Measurements from ENCODE around the gene ARPP21. TPM values are rescaled to one million over a fixed set of nuclear protein-coding genes. Genes with fewer than 3 reads are reported as not detected.

ARPP21 gene
- total RNA-seq, 1 donor from 2014 or later, result not detected

- no peaks in the 10 kb centered on the region for H3K9me3 ChIP-seq
- peak overlapping the region; percentile 38 to 71 for H3K4me3 ChIP-seq
- DNase-seq (ENCODE audit: low spot score in 2 of 2), result no peak
- no peak overlapping the region for H3K27ac ChIP-seq
- intact Hi-C loops (cut with DNase I), result no loop called here
- H3K27me3 ChIP-seq, result no peaks in the 10 kb centered on the region
- H3K36me3 ChIP-seq, result no peaks in the 10 kb centered on the region
- peaks cover 0 to 3% of the 10 kb centered on the region in 2 donors for H3K4me1 ChIP-seq
- no peak for TF ChIP-seq CTCF (IDR thresholded peaks at IDR 0.05)
Measured at GRCh38 chr3:35638980-35639253, 408 bp upstream of the ARPP21 start.

DNA sequence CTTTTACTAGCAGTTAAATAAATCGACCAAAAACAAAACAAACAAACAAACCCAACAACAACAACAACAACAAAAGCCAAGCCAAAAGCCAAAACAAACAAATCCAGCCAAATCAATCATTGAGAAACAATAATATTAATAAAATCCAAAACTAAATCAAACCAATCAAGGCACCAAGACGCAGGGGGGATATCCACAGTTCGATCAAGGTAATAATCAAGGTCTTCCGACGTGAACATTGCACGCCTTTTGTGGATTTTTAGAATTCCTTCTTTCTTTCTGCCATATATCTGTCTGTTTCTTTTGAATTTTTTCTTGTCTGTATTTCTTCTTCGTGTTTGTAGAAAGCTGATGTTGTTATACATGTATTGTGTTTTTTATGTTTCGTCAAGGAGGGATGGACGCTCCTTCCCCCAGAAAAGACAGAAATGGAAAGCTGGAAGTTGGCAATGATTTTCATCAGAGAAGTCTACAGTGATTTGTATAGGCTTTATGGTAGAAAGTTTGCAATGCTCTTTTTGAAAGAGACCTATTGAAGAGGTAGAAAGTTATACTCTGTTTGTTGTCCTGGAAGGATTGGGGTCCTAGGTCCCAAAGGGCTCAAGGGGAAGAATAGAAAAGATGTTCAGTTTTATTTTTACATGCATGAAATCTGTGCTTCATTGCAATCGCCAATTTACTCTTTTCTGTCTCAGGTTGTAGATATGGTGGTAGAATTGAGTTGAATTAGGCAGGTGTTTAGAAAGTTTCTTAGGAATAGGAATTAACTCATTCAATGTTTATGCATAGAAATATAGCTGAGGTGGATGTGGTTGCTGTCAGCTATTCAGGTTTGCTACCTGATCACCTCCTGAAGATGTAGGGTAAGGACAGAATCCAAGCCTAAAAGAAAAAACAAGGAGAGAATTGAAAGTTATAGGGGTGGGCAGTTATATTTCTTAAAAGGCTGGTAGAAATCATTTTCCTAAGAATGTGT, 1.2 kb downstream of the ARPP21 start:
- Histone ChIP-seq H3K4me1 (peaks cover 0 to 3% of the 10 kb centered on the region in 2 donors), H3K9me3 (no peaks in the 10 kb centered on the region), H3K27me3 (no peaks in the 10 kb centered on the region), H3K27ac (no peak overlapping the region), H3K36me3 (no peaks in the 10 kb centered on the region), H3K4me3 (peak overlapping the region; percentile 38 to 71)
- DNase-seq (ENCODE audit: low spot score in 2 of 2), result no peak
- intact Hi-C loops (cut with DNase I), result no loop called here
- TF ChIP-seq CTCF (IDR thresholded peaks at IDR 0.05), result no peak

DNA sequence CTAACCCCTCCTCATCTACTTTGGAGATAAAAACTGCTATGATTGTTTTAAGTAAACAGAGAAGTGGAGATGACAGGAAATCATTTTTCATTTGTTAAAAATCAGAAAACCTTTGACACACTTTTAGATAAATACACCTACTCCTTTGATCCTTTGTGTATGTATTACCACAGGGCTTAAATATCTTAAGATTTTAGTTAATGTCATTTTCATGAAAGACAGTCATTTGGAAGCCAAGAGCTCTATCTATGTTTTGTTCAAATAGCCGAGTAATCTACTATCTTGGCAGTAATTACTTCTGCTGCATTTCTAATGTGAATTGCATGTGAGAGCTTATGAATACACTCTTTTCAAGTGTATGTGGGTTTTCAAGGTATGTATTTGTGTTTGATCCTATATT, 2.0 kb downstream of the ARPP21 start:
- Histone ChIP-seq H3K27ac (no peak overlapping the region), H3K9me3 (no peaks in the 10 kb centered on the region), H3K4me3 (peak overlapping the region in 1 of 2 donors; percentile 71), H3K36me3 (no peaks in the 10 kb centered on the region), H3K27me3 (no peaks in the 10 kb centered on the region), H3K4me1 (peaks cover 0 to 3% of the 10 kb centered on the region in 2 donors)
- intact Hi-C loops (cut with DNase I), result no loop called here
- no peak for TF ChIP-seq CTCF (IDR thresholded peaks at IDR 0.05)
- DNase-seq (ENCODE audit: low spot score in 2 of 2), result no peak

DNA sequence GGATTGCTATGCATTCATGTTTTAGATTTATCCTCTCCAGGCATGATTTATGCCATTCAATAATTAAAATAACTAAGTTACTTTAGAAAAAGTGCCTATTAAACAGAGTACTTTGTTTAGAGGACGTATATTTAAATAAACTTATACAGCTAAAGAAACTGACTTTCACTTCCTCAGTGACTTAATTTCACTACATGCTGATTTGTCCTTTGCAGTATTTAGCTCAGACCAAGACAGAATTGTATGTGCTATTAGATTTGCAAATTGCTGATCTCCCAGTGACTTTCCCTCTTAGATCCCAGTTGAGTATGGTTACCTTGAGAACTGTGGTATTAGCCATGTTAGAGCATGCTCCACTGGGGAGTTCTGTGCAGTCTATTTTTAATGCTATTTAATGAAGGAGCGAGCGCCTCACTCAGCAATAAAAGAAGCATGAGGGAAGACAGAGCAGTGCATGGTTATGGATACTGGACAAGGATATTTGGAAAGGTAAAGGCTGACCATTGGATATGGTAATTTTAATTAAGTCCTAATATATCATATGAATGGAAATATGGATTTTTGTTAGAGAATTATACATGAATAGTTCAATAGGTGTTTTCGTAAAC, 2.7 kb downstream of the ARPP21 start:
- DNase-seq (ENCODE audit: low spot score in 2 of 2), result no peak
- Histone ChIP-seq H3K27me3 (no peaks in the 10 kb centered on the region), H3K4me1 (peaks cover 0 to 3% of the 10 kb centered on the region in 2 donors), H3K9me3 (no peaks in the 10 kb centered on the region), H3K4me3 (no peak overlapping the region), H3K27ac (no peak overlapping the region), H3K36me3 (no peaks in the 10 kb centered on the region)
- no peak for TF ChIP-seq CTCF (IDR thresholded peaks at IDR 0.05)
- intact Hi-C loops (cut with DNase I), result no loop called here

- no peaks in the 10 kb centered on the region for H3K9me3 ChIP-seq
- H3K36me3 ChIP-seq, result no peaks in the 10 kb centered on the region
- no peak for DNase-seq (ENCODE audit: low spot score in 2 of 2)
- no peaks in the 10 kb centered on the region for H3K27me3 ChIP-seq
- no peak for TF ChIP-seq CTCF (IDR thresholded peaks at IDR 0.05)
- H3K4me1 ChIP-seq, result peaks cover 0 to 3% of the 10 kb centered on the region in 2 donors
- intact Hi-C loops (cut with DNase I), result no loop called here
- H3K27ac ChIP-seq, result no peak overlapping the region
- no peak overlapping the region for H3K4me3 ChIP-seq
Measured at GRCh38 chr3:35643495-35643894, 4.2 kb downstream of the ARPP21 start.
